Measurements from ENCODE around the gene ASZ1.

The ASZ1 gene

DNA sequence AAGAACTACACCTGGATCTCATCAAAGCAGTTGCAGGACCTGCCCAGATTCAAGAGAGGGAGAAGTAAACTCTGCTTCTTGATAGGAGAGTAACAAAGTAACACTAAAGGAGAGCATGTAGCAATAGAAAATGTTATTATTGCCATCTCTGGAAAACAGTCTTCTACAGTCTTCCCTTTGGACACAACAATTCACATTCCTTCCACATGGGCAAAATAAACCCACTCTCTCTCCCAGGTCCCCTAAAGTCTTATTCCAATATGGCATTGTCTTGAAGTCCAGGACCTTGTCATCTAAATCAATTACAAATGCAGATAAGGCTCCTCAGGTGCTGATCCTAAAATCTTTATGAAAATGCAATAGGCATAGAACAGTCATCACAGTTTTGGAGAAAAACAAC lies 94.1 kb downstream of the ASZ1 start:
- no peak for DNase-seq

DNA sequence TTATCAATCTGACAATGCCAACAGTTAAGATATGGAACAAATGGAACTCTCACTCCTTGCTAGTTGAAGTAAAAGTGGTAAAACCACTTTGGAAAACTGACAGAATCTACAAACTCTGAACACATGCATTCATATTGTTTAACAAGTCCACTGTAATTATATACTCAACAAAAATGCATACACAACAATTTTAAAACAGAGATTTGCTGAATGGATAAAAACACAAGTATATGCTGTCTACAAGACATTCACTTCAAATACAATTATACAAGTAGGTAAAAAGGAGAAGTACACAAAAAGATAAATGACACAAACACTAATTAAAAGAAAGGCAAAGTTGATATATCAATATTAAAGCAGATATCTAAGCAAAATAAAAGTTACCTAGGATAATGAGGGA lies 95.3 kb downstream of the ASZ1 start:
- no peak for DNase-seq

DNA sequence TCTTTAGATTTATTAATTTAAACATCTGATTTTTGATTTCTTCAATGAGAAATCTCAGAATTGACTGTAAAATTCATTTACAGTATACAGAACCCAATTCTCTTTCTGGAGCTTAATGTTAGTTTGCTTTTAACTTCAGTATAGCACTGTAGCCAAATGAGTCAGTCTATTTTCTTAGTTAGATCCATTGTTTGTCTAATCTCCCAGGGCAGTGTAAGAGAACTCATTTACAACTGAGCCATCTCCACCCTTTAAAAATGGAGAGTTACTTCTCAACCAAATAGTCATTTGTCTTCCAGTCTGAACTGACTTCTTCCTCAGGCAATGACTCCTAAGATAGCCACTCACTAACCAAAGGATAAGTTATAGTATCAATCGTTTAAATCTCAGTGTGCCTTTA lies 101.5 kb downstream of the ASZ1 start:
- no peak for DNase-seq

DNA sequence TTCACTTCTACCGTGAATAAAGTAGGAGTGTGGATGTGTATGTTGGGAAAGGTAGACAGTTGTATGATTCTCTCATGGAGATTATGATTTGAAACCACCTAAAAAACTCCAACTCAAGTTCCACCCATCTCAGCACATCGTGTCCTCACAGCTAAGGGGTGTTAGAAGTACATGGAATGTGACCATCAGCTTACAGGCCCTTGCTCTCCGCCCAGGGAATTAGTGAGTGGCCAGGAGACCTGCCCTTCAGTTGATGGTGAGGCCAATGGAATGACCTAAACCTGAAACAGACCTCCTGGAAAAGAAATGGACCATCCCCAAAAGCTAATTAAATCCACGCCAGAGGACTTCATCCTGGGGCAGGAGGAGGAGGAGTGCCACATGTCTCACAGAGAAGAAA lies 102.3 kb downstream of the ASZ1 start:
- no peak for DNase-seq

DNA sequence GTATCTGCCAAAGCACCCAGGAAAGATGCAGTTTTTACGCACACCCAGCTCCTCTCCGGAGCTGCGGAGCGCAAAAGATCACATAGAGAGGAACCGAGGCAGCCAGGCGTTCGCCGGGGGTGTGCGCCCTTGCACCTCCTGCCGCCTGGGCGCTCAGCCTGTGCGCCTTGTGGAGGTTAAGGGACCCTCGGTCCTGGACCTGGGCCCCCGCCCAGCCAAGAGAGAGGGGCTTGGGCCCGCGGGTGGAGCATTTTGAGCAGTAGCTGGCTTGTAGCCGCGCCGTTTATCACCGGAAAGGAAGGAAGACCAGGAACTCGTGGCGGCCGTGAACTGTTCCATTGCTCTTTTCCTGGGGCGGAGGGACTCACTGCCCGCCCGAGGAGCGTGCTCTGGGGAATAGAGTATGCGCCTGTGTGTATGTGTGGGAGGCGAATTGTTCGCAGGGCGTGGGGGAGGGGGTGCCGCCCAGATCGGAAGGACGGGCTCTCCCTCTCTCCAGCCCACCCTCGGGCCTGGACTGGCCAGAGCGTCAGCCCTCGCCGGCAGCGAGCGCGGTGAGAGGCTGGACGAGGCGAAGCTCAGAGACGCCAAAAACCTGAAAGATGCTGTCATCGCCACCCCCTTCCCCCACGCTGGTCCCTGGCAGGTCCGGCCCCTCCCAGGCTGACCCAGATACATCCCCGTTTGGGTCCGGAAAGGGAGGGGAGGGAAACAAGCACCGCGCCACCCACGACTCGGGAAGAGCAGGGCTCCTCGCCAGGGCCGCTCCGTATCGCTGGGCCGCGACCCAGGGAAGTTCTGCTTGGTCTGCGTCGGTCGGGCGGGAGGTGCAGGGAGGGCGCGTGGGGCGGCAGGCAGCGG lies 103.2 kb downstream of the ASZ1 start:
- no peak for DNase-seq

DNA sequence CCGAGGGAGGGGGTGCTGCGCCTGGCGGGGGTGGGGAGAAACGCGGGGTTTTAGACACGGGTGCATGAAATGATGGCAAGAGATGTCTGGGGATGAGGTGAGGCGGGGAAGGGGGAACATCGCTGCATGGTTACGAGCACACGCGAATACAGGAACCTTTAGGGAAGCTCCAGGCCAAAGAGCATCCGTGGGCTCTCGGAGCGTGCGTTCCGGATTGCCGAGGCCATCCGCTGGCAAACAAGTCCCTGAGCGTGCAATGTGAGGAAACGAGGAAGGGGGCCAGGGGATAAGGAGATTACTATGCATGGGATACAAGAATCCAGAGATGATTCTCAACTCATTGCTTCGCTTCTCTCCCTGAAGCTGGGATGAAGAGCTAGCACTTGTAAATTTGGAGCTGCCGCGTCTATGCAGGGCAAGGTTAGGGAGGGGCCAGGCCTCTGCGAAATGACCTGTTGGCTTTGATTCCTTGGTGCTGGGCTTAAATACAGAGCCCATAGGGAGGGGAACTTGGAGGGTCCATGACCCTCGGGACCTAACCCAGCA lies 103.9 kb downstream of the ASZ1 start:
- peak; percentile 10 for DNase-seq

DNA sequence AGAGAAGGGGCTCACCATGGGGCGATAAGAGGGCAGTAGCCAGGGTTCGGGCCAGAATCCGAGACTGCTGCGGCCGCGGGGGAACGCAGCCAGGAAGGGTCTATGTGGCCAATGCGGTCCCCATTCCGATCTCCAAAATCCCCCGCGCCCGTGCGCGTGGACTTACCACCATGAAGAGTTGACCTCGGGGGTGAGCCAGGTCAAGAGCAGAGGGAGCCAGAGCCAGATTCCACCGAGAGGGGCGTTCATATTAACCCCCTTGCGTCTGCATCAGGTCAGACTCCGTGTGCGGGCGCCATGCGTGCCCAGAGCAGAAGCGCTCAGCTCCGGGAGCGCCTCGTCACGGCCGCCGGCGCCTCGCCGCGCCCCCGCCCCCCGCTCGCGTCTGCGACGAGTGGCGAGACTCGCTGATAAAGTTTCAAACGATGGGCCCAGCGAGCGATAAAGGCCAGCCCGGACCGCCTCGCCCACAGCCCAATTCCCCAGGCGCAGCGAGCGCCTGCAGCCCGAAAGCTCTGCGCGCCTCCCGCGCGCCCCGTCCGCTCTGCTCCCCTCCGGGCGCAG lies 104.5 kb downstream of the ASZ1 start, which contains the start of gene WNT2:
WNT2 (minus strand) TSS at position 318 of the 564 bp plus-strand sequence; CDS start at position 249, 69 bp downstream.
- no peak for DNase-seq

DNA sequence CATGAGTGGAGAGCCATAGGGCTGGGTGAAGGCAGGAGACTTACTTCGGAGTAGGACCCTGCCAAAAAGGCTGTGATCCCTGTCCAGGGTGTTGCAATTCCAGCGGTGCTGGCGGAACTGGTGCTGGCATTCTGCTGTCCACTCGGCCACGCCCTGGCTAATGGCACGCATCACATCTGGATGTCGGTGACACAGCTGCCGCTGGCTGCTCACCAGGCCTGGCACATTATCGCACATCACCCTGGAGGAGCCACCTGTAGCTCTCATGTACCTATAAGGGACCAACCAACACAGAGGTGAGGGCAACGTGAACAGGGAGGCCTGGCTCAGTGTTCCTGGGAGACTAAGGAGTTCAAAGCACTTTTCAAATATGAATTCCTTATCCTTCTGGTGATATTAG lies 106.8 kb downstream of the ASZ1 start:
- no peak for DNase-seq

DNA sequence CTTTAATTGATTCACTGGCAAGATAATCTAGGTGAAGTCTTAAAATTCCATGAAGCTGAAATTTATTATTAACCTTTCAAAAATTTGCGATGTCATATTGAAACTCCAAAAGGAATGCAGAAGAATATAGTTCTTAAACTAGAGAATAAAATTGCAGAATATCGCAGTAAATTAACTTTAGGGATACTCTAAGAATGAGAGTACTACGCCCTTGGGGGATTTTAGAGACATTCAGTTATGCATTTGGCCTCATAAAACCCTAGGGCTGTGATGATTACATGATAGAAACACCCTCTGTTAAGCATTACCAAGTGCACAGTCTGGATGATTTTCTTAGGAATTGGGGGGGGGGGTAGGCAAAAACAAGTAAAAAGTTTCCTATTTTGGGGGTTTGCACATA lies 108.1 kb downstream of the ASZ1 start:
- DNase-seq = peak; percentile 8

DNA sequence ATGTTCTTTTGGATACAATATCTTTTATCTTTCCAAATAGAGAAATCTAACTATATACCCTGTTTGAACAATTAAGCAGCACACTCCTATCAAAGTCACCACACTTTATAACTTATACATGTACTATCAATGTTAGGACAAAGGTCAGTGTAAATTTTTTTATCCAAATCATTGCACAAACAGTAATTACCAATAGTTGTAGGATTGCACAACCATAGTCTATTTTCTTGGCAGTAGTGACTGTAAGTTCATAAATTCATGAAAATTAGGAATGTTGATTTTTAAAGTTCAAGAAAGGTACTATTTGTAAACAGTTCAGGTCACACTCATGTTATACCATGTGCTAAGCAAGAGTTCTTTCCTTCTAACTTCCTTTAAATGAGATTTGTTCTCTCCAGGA lies 113.7 kb downstream of the ASZ1 start:
- no peak for DNase-seq
